AG09319 (cell line): ENCODE data around the gene GCA.

Experiments used
- DNase-seq: peaks from one replicate; pipeline ENCODE4 v3.0.0-alpha.2; 2010; ENCODE audit warnings: low read depth; ENCODE audit errors: extremely low read depth
- TF ChIP-seq, protein P1 (sequence below): IDR thresholded peaks from 2 replicates; pipeline ENCODE4 v1.5.1; 2011; ENCODE audit warnings: low read depth, mild to moderate bottlenecking, inconsistent platforms, low read length, moderate library complexity

Gene GCA

DNA sequence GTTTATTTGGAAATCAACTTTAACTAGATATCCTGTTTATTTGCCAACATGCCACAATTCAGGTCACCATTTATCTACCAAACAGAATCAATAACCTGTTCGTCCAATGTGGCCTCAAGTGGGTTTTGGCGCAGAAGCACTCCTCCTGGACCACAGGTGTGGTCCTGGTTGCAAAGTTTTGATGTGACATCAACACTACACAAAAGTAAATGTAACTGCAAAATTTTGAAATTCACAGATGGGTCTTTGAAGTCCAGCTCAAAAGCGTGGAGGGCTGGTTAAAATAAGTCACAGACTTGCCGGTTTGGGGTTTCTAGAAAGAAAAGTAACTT lies 474 bp upstream of the GCA start:
- DNase-seq, result no peak
- TF ChIP-seq, protein P1, sequence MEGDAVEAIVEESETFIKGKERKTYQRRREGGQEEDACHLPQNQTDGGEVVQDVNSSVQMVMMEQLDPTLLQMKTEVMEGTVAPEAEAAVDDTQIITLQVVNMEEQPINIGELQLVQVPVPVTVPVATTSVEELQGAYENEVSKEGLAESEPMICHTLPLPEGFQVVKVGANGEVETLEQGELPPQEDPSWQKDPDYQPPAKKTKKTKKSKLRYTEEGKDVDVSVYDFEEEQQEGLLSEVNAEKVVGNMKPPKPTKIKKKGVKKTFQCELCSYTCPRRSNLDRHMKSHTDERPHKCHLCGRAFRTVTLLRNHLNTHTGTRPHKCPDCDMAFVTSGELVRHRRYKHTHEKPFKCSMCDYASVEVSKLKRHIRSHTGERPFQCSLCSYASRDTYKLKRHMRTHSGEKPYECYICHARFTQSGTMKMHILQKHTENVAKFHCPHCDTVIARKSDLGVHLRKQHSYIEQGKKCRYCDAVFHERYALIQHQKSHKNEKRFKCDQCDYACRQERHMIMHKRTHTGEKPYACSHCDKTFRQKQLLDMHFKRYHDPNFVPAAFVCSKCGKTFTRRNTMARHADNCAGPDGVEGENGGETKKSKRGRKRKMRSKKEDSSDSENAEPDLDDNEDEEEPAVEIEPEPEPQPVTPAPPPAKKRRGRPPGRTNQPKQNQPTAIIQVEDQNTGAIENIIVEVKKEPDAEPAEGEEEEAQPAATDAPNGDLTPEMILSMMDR, result no peak

DNA sequence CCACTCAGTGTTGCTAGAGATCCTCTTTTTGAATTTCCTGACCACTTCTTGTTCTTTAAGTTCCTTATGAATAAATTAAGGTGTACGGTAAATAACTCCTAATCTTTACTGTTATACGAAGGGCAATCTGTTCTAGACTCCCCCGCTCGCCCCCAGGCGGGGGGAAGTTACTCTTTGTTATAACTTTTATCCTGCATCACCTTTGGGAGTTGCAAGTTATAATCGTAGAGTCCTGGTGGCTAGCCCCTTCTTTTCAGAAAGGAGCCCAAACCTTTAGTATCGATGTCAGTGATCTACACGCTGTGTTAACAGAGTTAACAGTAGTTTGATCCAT lies 652 bp downstream of the GCA start:
- TF ChIP-seq, protein P1, result no peak
- DNase-seq, result no peak

DNA sequence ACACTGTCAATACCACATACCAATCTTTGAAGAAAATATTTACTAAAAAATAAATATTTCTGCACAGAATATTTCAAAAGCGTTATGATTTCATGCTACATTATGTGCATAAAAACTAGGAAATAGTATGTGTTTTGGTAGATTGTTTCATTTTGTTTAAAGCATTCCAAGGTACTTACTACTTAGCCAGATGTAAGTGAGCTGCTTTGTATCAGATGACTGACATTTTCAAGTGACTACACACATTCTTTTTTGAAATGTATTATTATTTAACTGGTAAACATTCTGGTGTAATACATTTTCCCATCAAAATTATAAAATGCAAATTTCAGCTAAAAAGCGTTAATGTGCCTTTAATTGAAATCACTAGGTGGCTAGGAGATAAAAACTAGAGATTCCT lies 21.5 kb downstream of the GCA start:
- TF ChIP-seq, protein P1, result no peak
- no peak for DNase-seq

DNA sequence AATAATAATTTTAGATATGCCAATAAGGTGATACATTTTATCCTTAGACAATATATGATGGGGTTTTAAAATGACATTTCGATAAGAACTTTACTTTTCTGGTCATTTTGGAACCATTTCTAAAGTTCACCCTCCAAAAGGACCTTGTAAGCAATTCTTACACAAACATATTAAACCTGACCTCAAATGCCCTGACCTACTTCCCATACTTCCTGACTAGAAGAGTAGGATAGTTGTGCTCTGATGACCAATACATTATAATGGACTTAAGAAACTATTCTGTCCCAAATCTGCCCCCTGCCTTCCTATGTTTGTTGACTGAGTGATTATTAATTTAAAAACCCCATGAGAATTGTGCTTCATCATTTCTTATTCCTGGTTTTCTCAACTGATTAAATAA lies 24.6 kb downstream of the GCA start:
- TF ChIP-seq, protein P1, result no peak
- DNase-seq, result no peak

DNA sequence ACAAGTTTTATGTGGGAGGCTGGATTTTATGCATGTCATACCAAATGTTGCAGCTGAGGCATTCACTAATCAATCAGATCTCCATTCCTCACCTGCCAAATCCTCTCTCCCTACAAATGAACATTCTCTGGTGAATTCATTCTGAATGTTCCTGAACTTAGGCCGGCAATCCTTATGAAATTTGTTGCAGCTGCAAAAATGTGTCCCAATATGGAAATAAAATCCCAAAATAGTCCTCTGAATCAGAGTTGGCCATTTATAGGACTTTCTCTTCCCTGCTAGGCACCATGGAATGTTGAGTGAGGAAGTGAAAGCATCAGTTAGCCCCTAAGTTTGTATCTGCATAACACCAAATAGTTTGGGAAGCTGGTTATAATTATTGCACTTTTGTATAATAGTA lies 25.6 kb downstream of the GCA start:
- TF ChIP-seq, protein P1, result no peak
- no peak for DNase-seq

DNA sequence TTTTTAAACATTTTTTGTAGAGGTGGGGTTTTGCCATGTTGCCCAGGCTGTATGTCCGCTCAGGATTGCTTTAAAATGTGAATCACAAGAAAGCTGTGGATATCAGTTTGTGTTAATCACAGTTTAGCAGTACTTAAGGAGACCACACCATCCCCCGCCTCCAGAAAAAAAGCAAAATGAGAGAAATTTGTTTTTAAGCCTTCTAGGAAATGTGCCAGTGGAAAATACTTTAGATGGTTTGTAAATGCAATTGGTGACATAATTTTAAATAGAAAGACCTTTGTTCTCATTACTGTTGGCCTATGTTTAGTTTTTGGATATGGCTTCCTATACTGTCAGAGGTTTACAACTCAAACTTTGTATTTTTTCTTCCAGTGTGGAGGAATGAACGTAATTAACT lies 27.0 kb downstream of the GCA start:
- DNase-seq, result no peak
- TF ChIP-seq, protein P1, result no peak

DNA sequence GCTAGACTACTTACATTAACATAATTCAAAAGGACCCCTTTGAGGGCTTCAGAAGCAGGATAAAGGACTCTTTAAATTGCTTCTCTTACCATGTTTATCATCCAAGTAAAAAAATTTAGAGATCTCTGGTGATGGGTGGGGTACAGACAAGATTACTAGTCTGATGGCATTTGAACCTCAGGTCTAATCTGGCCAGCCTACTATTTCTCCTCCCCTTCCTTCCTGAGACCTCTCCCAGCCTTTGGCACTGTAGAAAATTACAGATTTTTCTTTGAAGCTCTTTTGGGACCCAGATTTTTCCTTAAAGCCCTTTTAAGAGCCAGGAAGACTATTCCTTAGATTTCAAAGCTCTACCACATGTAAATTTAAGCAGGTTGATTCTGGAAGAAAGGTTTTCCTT lies 28.9 kb downstream of the GCA start:
- DNase-seq, result no peak

More for the DNA sequence above, 28.9 kb downstream of the GCA start:
- TF ChIP-seq, protein P1, result no peak
